Measurements from ENCODE around the gene TSKS.

TSKS gene

DNA sequence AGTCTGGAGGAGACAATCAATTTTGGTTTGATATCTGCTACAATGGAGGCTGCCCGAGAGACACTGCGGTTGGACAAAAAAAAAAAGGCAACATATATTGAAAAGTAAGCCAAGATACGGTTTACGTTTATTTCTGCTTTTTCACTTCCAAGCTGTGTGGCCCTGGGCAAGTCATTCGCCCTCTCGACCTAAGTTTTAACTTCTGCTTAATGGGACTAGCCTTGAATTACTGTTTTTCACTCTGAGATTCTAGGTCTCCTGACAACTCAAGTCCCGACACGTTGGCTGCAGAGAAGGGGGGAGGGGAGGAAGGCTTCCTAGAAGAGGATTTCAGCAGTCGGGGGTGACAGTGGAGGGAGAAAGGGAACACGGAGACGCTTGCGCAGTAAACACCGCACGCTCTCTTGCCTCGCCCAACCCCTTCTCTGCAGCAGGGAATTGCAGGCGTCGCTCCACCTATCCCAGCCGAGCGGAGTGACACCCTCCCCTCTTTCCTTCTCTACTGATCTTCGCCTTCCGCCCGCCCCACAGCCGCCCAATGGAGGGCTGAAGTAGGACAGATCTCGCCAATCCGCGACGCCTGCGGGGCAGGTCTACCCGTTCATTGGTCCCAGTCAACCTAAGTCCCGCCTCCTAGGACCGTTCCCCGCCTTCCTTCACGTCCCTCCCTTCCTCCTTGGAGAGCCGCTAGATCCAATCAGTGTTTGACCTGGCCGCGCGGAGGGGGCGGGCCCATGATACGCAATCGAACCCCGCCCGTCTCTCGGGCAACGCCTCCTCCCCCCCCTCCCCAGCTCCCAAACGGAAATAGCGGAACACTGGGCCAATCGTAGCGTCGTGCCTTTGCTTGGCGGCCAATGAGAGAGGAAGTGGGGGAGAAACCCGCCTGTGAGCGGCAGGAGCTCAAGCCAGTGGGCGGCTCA is 3.2 kb upstream of the TSKS start:
- Histone ChIP-seq H4K20me1 (ENCODE audit: insufficient read depth) (no peaks in the 10 kb centered on the region), H2AFZ (ENCODE audit: low read depth) (peak overlapping the region; percentile 89), H3K27ac (peak overlapping the region; percentile 46), H3K79me2 (ENCODE audit: insufficient read depth, low read depth) (peaks cover 13% of the 10 kb centered on the region; the same call in 1 of the 2 replicates), H3K4me3 (IDR thresholded peaks at IDR 0.05; ENCODE audit: insufficient read depth, low read depth, low read length) (no peak overlapping the region), H3K4me2 (peak overlapping the region; percentile 93), H3K4me1 (ENCODE audit: low read depth, poor library complexity, severe bottlenecking) (peaks cover 8% of the 10 kb centered on the region), H3K36me3 (ENCODE audit: insufficient read depth) (no peaks in the 10 kb centered on the region), H3K27me3 (ENCODE audit: insufficient read depth, low read depth) (peaks cover 8% of the 10 kb centered on the region; the same call in 1 of the 2 replicates), H3K9ac (peak overlapping the region; percentile 49; the same call in 1 of the 2 replicates)
- TF ChIP-seq, protein P1, sequence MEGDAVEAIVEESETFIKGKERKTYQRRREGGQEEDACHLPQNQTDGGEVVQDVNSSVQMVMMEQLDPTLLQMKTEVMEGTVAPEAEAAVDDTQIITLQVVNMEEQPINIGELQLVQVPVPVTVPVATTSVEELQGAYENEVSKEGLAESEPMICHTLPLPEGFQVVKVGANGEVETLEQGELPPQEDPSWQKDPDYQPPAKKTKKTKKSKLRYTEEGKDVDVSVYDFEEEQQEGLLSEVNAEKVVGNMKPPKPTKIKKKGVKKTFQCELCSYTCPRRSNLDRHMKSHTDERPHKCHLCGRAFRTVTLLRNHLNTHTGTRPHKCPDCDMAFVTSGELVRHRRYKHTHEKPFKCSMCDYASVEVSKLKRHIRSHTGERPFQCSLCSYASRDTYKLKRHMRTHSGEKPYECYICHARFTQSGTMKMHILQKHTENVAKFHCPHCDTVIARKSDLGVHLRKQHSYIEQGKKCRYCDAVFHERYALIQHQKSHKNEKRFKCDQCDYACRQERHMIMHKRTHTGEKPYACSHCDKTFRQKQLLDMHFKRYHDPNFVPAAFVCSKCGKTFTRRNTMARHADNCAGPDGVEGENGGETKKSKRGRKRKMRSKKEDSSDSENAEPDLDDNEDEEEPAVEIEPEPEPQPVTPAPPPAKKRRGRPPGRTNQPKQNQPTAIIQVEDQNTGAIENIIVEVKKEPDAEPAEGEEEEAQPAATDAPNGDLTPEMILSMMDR (conservative IDR thresholded peaks at IDR 0.05; ENCODE audit: low read depth, low read length) = no peak

DNA sequence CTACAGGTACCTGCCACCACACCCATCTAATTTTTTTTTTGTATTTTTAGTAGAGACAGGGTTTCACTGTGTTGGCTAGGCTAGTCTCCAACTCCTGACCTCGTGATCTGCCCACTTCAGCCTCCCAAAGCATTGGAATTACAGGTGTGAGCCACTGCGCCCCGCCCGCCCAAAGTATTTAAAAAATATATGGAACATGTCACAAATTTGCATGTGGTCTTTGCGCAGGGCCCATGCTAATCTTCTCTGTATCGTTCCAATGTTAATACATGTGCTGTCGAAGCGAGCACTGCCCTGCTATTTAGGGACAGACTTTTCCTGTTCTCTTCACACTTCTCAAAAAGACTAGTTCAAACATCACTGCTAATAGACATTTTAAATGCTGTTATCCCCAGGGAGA is 1.2 kb upstream of the TSKS start:
- Histone ChIP-seq H4K20me1 (ENCODE audit: insufficient read depth) (no peaks in the 10 kb centered on the region), H2AFZ (ENCODE audit: low read depth) (no peak overlapping the region), H3K9ac (no peak overlapping the region), H3K27ac (no peak overlapping the region), H3K4me3 (IDR thresholded peaks at IDR 0.05; ENCODE audit: insufficient read depth, low read depth, low read length) (no peak overlapping the region), H3K79me2 (ENCODE audit: insufficient read depth, low read depth) (peaks cover 13% of the 10 kb centered on the region; the same call in 1 of the 2 replicates), H3K4me2 (no peak overlapping the region), H3K36me3 (ENCODE audit: insufficient read depth) (no peaks in the 10 kb centered on the region), H3K27me3 (ENCODE audit: insufficient read depth, low read depth) (peaks cover 8% of the 10 kb centered on the region; the same call in 1 of the 2 replicates), H3K4me1 (ENCODE audit: low read depth, poor library complexity, severe bottlenecking) (peaks cover 8% of the 10 kb centered on the region)
- TF ChIP-seq, protein P1 (conservative IDR thresholded peaks at IDR 0.05; ENCODE audit: low read depth, low read length) = no peak

DNA sequence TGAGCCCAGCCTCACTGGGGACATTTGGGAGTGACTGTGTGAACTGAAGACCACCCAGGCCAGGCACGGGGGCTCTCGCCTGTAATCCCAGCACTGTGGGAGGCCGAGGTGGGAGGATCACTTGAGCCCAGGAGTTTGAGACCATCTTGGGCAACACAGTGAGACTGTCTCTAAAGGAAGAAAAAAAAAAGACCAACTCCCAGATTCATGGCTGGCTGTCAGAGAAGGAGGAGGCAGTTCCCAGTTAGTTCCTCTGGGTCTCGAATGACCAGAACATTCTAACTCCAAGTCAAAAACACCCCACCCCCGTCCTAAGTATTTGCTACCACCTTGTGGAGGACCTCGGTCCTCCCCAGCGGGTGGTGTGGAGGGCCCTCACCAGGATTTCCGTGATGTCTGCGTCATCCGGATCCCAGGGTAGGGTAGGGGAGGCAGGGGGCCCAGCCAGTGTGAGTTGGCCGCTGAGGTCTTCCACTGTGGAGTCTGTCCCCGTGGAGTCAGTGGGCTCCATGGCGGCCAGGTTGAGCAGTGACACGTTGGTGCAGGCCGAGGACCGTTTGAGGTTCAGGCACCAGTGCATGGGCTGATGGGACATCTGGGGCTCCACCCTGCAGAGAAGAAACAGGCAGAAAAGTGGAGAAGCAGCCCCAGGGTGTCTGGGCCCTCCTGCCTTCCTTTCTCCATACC is 1.3 kb downstream of the TSKS start:
- peaks cover 25% of the 10 kb centered on the region; the same call in 1 of the 2 replicates for H3K27me3 ChIP-seq (ENCODE audit: insufficient read depth, low read depth)
- H3K79me2 ChIP-seq (ENCODE audit: insufficient read depth, low read depth) = no peaks in the 10 kb centered on the region
- TF ChIP-seq, protein P1 (conservative IDR thresholded peaks at IDR 0.05; ENCODE audit: low read depth, low read length) = no peak
- no peak overlapping the region for H3K4me2 ChIP-seq
- H3K36me3 ChIP-seq (ENCODE audit: insufficient read depth) = no peaks in the 10 kb centered on the region
- H3K4me3 ChIP-seq (IDR thresholded peaks at IDR 0.05; ENCODE audit: insufficient read depth, low read depth, low read length) = no peak overlapping the region
- H3K4me1 ChIP-seq (ENCODE audit: low read depth, poor library complexity, severe bottlenecking) = peaks cover 8% of the 10 kb centered on the region
- no peaks in the 10 kb centered on the region for H4K20me1 ChIP-seq (ENCODE audit: insufficient read depth)
- no peak overlapping the region for H2AFZ ChIP-seq (ENCODE audit: low read depth)
- H3K27ac ChIP-seq = no peak overlapping the region
- no peak overlapping the region for H3K9ac ChIP-seq

DNA sequence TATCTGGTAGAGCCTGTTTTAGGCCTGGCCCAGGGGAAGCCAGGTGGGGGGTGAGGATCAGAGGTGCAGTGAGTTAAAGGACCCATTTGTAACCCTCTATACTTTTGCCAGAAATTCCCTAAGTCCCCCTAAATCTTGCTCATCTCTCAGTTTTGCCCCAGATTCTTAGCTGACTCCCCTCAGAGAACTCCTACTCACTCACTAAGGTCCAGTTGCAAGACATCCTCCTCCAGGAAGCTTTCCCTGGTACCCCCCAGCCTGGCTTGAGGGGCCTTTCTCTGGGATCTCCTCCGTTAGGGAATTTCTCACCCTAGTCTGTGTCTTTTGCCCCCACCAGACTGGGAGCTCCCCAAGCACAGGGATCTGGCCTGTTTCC is 1.9 kb downstream of the TSKS start:
- H3K9ac ChIP-seq = no peak overlapping the region
- no peaks in the 10 kb centered on the region for H4K20me1 ChIP-seq (ENCODE audit: insufficient read depth)
- H3K4me1 ChIP-seq (ENCODE audit: low read depth, poor library complexity, severe bottlenecking) = peaks cover 8% of the 10 kb centered on the region
- no peak overlapping the region for H3K27ac ChIP-seq
- no peak overlapping the region for H3K4me3 ChIP-seq (IDR thresholded peaks at IDR 0.05; ENCODE audit: insufficient read depth, low read depth, low read length)
- no peak overlapping the region for H3K4me2 ChIP-seq
- H2AFZ ChIP-seq (ENCODE audit: low read depth) = no peak overlapping the region
- H3K79me2 ChIP-seq (ENCODE audit: insufficient read depth, low read depth) = no peaks in the 10 kb centered on the region
- H3K27me3 ChIP-seq (ENCODE audit: insufficient read depth, low read depth) = peaks cover 25% of the 10 kb centered on the region; the same call in 1 of the 2 replicates
- TF ChIP-seq, protein P1 (conservative IDR thresholded peaks at IDR 0.05; ENCODE audit: low read depth, low read length) = no peak
- no peaks in the 10 kb centered on the region for H3K36me3 ChIP-seq (ENCODE audit: insufficient read depth)
